Urinary bladder (tissue), 4 donors: ENCODE measurements around the gene HELT. TPM values are rescaled to one million over a fixed set of nuclear protein-coding genes. Genes with fewer than 3 reads are reported as not detected.

Experiments
- DNase-seq: peaks from one replicate; pipeline ENCODE4 v3.0.0-alpha.2; 2015; ENCODE audit errors: extremely low spot score
- H3K27ac ChIP-seq: one replicate; pipeline ENCODE4 v1.5.1; 2013; ENCODE audit warnings: low read depth, mild to moderate bottlenecking, moderate library complexity
- H3K36me3 ChIP-seq: one replicate; pipeline ENCODE4 v1.6.1; 2013; ENCODE audit warnings: mild to moderate bottlenecking, moderate library complexity; ENCODE audit not compliant: insufficient read depth
- H3K4me1 ChIP-seq: one replicate; pipeline ENCODE4 v1.6.1; 2013; ENCODE audit warnings: mild to moderate bottlenecking, moderate library complexity; ENCODE audit not compliant: insufficient read depth
- H3K4me3 ChIP-seq: one replicate; pipeline ENCODE4 v1.5.1; 2013; ENCODE audit warnings: low read depth, low read length
- WGBS: extraction: QIAGEN DNeasy Blood & Tissue Kit; methylation state at CpG from one replicate; pipeline ENCODE4 v1.1.7; 2013; 5-methylcytosine and 5-hydroxymethylcytosine counted together
- polyA plus RNA-seq: library from polyadenylated mRNA; stranded (reverse); fragments of 200-250 nt; gene quantifications from one replicate; pipeline ENCODE4 v1.2.3, GENCODE V29; 2013
- total RNA-seq: library from RNA; depleted of rRNA; stranded (reverse); fragments of >200 nt; gene quantifications from one replicate; pipeline ENCODE4 v1.2.3, GENCODE V29; 2014
- donor health status: healthy with polysubstance abuse.
- donor health status: healthy.

The HELT gene
- total and polyA plus RNA-seq, 2 donors: not detected

- no peak overlapping the region for H3K4me3 ChIP-seq
- no peaks in the 10 kb centered on the region for H3K36me3 ChIP-seq
- DNase-seq: no peak
- H3K27ac ChIP-seq: no peak overlapping the region
- 47% methylated on average over 5 of the region's 5 CpGs for WGBS
- no peaks in the 10 kb centered on the region for H3K4me1 ChIP-seq
Observed at GRCh38 chr4:185015108-185015507, 3.2 kb upstream of the HELT start.

GRCh38 chr4:185016101-185016940, 2.0 kb upstream of the HELT start:
- no peak for DNase-seq
- WGBS: 3% methylated on average over 47 of the region's 47 CpGs
- Histone ChIP-seq H3K36me3 (no peaks in the 10 kb centered on the region), H3K27ac (no peak overlapping the region), H3K4me1 (no peaks in the 10 kb centered on the region), H3K4me3 (no peak overlapping the region)

GRCh38 chr4:185016946-185017758, 1.1 kb upstream of the HELT start:
- Histone ChIP-seq H3K4me3 (no peak overlapping the region), H3K27ac (no peak overlapping the region), H3K36me3 (no peaks in the 10 kb centered on the region), H3K4me1 (no peaks in the 10 kb centered on the region)
- no peak for DNase-seq
- WGBS: 2% methylated on average over 34 of the region's 34 CpGs

GRCh38 chr4:185018834-185019455, 655 bp downstream of the HELT start:
- no peaks in the 10 kb centered on the region for H3K4me1 ChIP-seq

GRCh38 chr4:185019456-185020292, 1.4 kb downstream of the HELT start:
- no peak for DNase-seq
- WGBS: under 1% methylated on average over 57 of the region's 57 CpGs
- no peaks in the 10 kb centered on the region for H3K4me1 ChIP-seq
- no peak overlapping the region for H3K27ac ChIP-seq
- H3K4me3 ChIP-seq: peak overlapping the region; percentile 6
- H3K36me3 ChIP-seq: no peaks in the 10 kb centered on the region

More at GRCh38 chr4:185018834-185019455, 655 bp downstream of the HELT start:
- no peak for DNase-seq
- H3K36me3 ChIP-seq: no peaks in the 10 kb centered on the region
- no peak overlapping the region for H3K27ac ChIP-seq
- no peak overlapping the region for H3K4me3 ChIP-seq
- WGBS: 2% methylated on average over 41 of the region's 41 CpGs

GRCh38 chr4:185020293-185020808, 2.1 kb downstream of the HELT start:
- Histone ChIP-seq H3K36me3 (no peaks in the 10 kb centered on the region), H3K4me3 (peak overlapping the region; percentile 6), H3K27ac (no peak overlapping the region), H3K4me1 (no peaks in the 10 kb centered on the region)
- no peak for DNase-seq
- WGBS: 1% methylated on average over 48 of the region's 48 CpGs

- H3K4me1 ChIP-seq: no peaks in the 10 kb centered on the region
- H3K4me3 ChIP-seq: no peak overlapping the region
- 1% methylated on average over 55 of the region's 55 CpGs for WGBS
Observed at GRCh38 chr4:185020863-185021761, 2.8 kb downstream of the HELT start.

GRCh38 chr4:185023471-185023870, 5.2 kb downstream of the HELT start:
- DNase-seq: no peak
- no peak overlapping the region for H3K27ac ChIP-seq
- H3K4me3 ChIP-seq: no peak overlapping the region
- WGBS: 28% methylated on average over 9 of the region's 9 CpGs
- H3K36me3 ChIP-seq: no peaks in the 10 kb centered on the region
- no peaks in the 10 kb centered on the region for H3K4me1 ChIP-seq

More at GRCh38 chr4:185020863-185021761, 2.8 kb downstream of the HELT start:
- Histone ChIP-seq H3K36me3 (no peaks in the 10 kb centered on the region), H3K27ac (no peak overlapping the region)
- DNase-seq: no peak

GRCh38 chr4:185028625-185029024, 10.3 kb downstream of the HELT start:
- Histone ChIP-seq H3K4me1 (no peaks in the 10 kb centered on the region), H3K36me3 (no peaks in the 10 kb centered on the region), H3K4me3 (no peak overlapping the region), H3K27ac (no peak overlapping the region)
- 84% methylated on average over 8 of the region's 8 CpGs for WGBS
- no peak for DNase-seq

- 68% methylated on average over 6 of the region's 6 CpGs for WGBS
- no peaks in the 10 kb centered on the region for H3K4me1 ChIP-seq
- no peak overlapping the region for H3K4me3 ChIP-seq
- no peak for DNase-seq
- no peaks in the 10 kb centered on the region for H3K36me3 ChIP-seq
- H3K27ac ChIP-seq: no peak overlapping the region
Observed at GRCh38 chr4:185031611-185032010, 13.3 kb downstream of the HELT start.

- H3K4me3 ChIP-seq: no peak overlapping the region
- WGBS: 83% methylated on average over 9 of the region's 9 CpGs
- H3K27ac ChIP-seq: no peak overlapping the region
- no peak for DNase-seq
- no peaks in the 10 kb centered on the region for H3K36me3 ChIP-seq
- H3K4me1 ChIP-seq: no peaks in the 10 kb centered on the region
Observed at GRCh38 chr4:185033072-185033471, 14.8 kb downstream of the HELT start.

- no peak for DNase-seq
- H3K4me3 ChIP-seq: no peak overlapping the region
- H3K4me1 ChIP-seq: no peaks in the 10 kb centered on the region
- H3K27ac ChIP-seq: no peak overlapping the region
- no peaks in the 10 kb centered on the region for H3K36me3 ChIP-seq
- WGBS: 60% methylated on average over 6 of the region's 6 CpGs
Observed at GRCh38 chr4:185033950-185034349, 15.7 kb downstream of the HELT start.
